ENCODE data around the gene ATF3. TPM values are rescaled to one million over a fixed set of nuclear protein-coding genes. Genes with fewer than 3 reads are reported as not detected.

ATF3 gene
- total RNA-seq, 2 experiments from 2014 or later, result 12.1 to 12.5 TPM

GRCh38 chr1:212587016-212587887, 21.3 kb upstream of the ATF3 start:
- H3K36me3 Mint-ChIP-seq (ENCODE audit: low read depth), result no peaks in the 10 kb centered on the region
- no peak overlapping the region for H3K27ac Mint-ChIP-seq
- peaks cover 47% of the 10 kb centered on the region for H3K27me3 Mint-ChIP-seq (ENCODE audit: low read depth)
- no peaks in the 10 kb centered on the region for H3K4me1 Mint-ChIP-seq (ENCODE audit: low read depth)
- CTCF ChIA-PET, result interaction anchor here (1.3 kb wide), 1 partner anchor 10 kb away, joined by 4 read pairs; no protein-coding TSS in a partner anchor
- ATAC-seq (no peak), DNase-seq (no peak)
- H3K4me3 Mint-ChIP-seq, result no peak overlapping the region
- no peaks in the 10 kb centered on the region for H3K9me3 Mint-ChIP-seq (ENCODE audit: insufficient read depth)
- POLR2A ChIA-PET, result no interaction called here

- H3K9me3 Mint-ChIP-seq (ENCODE audit: insufficient read depth), result no peaks in the 10 kb centered on the region
- DNase-seq, result no peak
- no peaks in the 10 kb centered on the region for H3K4me1 Mint-ChIP-seq (ENCODE audit: low read depth)
- ChIA-PET CTCF (interaction anchor here (1.5 to 1.8 kb wide), 2 partner anchors 77 to 111 kb away, joined by 6 read pairs; no protein-coding TSS in a partner anchor), POLR2A (interaction anchor here (1.8 kb wide), 1 partner anchor 20 kb away, joined by 7 read pairs; the partner anchor contains the start of gene ATF3)
- no peaks in the 10 kb centered on the region for H3K36me3 Mint-ChIP-seq (ENCODE audit: low read depth)
- H3K27ac Mint-ChIP-seq, result no peak overlapping the region
- peaks cover 51% of the 10 kb centered on the region for H3K27me3 Mint-ChIP-seq (ENCODE audit: low read depth)
- no peak for ATAC-seq
- H3K4me3 Mint-ChIP-seq, result no peak overlapping the region
Measured at GRCh38 chr1:212587888-212588510, 20.6 kb upstream of the ATF3 start.

- H3K4me3 Mint-ChIP-seq, result no peak overlapping the region
- DNase-seq, result no peak
- CTCF ChIA-PET, result interaction anchor here (0.6 to 1.8 kb wide), 2 partner anchors 76 to 127 kb away, joined by 3 to 6 read pairs; no protein-coding TSS in a partner anchor
- no peak for ATAC-seq
- POLR2A ChIA-PET, result interaction anchor here (0.7 to 1.8 kb wide), 2 partner anchors 19 to 112 kb away, joined by 3 to 7 read pairs; partner anchors contain the start of gene ATF3
- H3K27ac Mint-ChIP-seq, result no peak overlapping the region
- H3K36me3 Mint-ChIP-seq (ENCODE audit: low read depth), result no peaks in the 10 kb centered on the region
- peaks cover 51% of the 10 kb centered on the region for H3K27me3 Mint-ChIP-seq (ENCODE audit: low read depth)
- no peaks in the 10 kb centered on the region for H3K9me3 Mint-ChIP-seq (ENCODE audit: insufficient read depth)
- no peaks in the 10 kb centered on the region for H3K4me1 Mint-ChIP-seq (ENCODE audit: low read depth)
Measured at GRCh38 chr1:212589446-212589845, 19.1 kb upstream of the ATF3 start.

- DNase-seq (no peak), ATAC-seq (no peak)
- peaks cover 36% of the 10 kb centered on the region for H3K27me3 Mint-ChIP-seq (ENCODE audit: low read depth)
- peaks cover 4% of the 10 kb centered on the region for H3K36me3 Mint-ChIP-seq (ENCODE audit: low read depth)
- H3K9me3 Mint-ChIP-seq (ENCODE audit: insufficient read depth), result no peaks in the 10 kb centered on the region
- POLR2A ChIA-PET, result no interaction called here
- CTCF ChIA-PET, result no interaction called here
- H3K4me3 Mint-ChIP-seq, result no peak overlapping the region
- peaks cover 19% of the 10 kb centered on the region for H3K4me1 Mint-ChIP-seq (ENCODE audit: low read depth)
- no peak overlapping the region for H3K27ac Mint-ChIP-seq
Measured at GRCh38 chr1:212591922-212592321, 16.6 kb upstream of the ATF3 start.

GRCh38 chr1:212593821-212594251, 14.7 kb upstream of the ATF3 start:
- H3K36me3 Mint-ChIP-seq (ENCODE audit: low read depth), result peaks cover 5% of the 10 kb centered on the region
- H3K4me1 Mint-ChIP-seq (ENCODE audit: low read depth), result peaks cover 26% of the 10 kb centered on the region
- CTCF ChIA-PET, result no interaction called here
- no peak overlapping the region for H3K4me3 Mint-ChIP-seq
- DNase-seq (no peak), ATAC-seq (no peak)
- no peaks in the 10 kb centered on the region for H3K9me3 Mint-ChIP-seq (ENCODE audit: insufficient read depth)
- POLR2A ChIA-PET, result no interaction called here
- peaks cover 22% of the 10 kb centered on the region for H3K27me3 Mint-ChIP-seq (ENCODE audit: low read depth)
- no peak overlapping the region for H3K27ac Mint-ChIP-seq

- H3K4me1 Mint-ChIP-seq (ENCODE audit: low read depth), result peaks cover 26% of the 10 kb centered on the region
- ATAC-seq (no peak), DNase-seq (no peak)
- no peak overlapping the region for H3K27ac Mint-ChIP-seq
- H3K27me3 Mint-ChIP-seq (ENCODE audit: low read depth), result peaks cover 21% of the 10 kb centered on the region
- H3K9me3 Mint-ChIP-seq (ENCODE audit: insufficient read depth), result no peaks in the 10 kb centered on the region
- H3K4me3 Mint-ChIP-seq, result no peak overlapping the region
- ChIA-PET CTCF (interaction anchor here (1.0 to 1.1 kb wide), 2 partner anchors 15 to 27 kb away, joined by 3 to 4 read pairs; no protein-coding TSS in a partner anchor), POLR2A (interaction anchor here (0.8 kb wide), 1 partner anchor 14 kb away, joined by 5 read pairs; the partner anchor contains the start of gene ATF3)
- peaks cover 5% of the 10 kb centered on the region for H3K36me3 Mint-ChIP-seq (ENCODE audit: low read depth)
Measured at GRCh38 chr1:212594640-212595039, 13.9 kb upstream of the ATF3 start.

GRCh38 chr1:212595229-212595628, 13.3 kb upstream of the ATF3 start:
- DNase-seq (no peak), ATAC-seq (no peak)
- peaks cover 5% of the 10 kb centered on the region for H3K36me3 Mint-ChIP-seq (ENCODE audit: low read depth)
- ChIA-PET POLR2A (interaction anchor here (0.8 kb wide), 1 partner anchor 13 kb away, joined by 5 read pairs; the partner anchor contains the start of gene ATF3), CTCF (interaction anchor here (1.0 to 1.1 kb wide), 2 partner anchors 16 to 27 kb away, joined by 3 to 4 read pairs; no protein-coding TSS in a partner anchor)
- peak overlapping the region; percentile 96 for H3K27ac Mint-ChIP-seq
- peaks cover 25% of the 10 kb centered on the region for H3K27me3 Mint-ChIP-seq (ENCODE audit: low read depth)
- no peaks in the 10 kb centered on the region for H3K9me3 Mint-ChIP-seq (ENCODE audit: insufficient read depth)
- H3K4me3 Mint-ChIP-seq, result no peak overlapping the region
- peaks cover 26% of the 10 kb centered on the region for H3K4me1 Mint-ChIP-seq (ENCODE audit: low read depth)

- H3K9me3 Mint-ChIP-seq (ENCODE audit: insufficient read depth), result no peaks in the 10 kb centered on the region
- peaks cover 5% of the 10 kb centered on the region for H3K36me3 Mint-ChIP-seq (ENCODE audit: low read depth)
- H3K27ac Mint-ChIP-seq, result peak overlapping the region; percentile 96
- POLR2A ChIA-PET, result interaction anchor here (0.7 to 5.0 kb wide), 3 partner anchors 12 to 118 kb away, joined by 3 to 67 read pairs (median 5); partner anchors contain the start of gene ATF3
- H3K27me3 Mint-ChIP-seq (ENCODE audit: low read depth), result peaks cover 22% of the 10 kb centered on the region
- peaks cover 26% of the 10 kb centered on the region for H3K4me1 Mint-ChIP-seq (ENCODE audit: low read depth)
- DNase-seq (peak; percentile 72), ATAC-seq (peak; percentile 96)
- peak overlapping the region; percentile 78 for H3K4me3 Mint-ChIP-seq
- CTCF ChIA-PET, result interaction anchor here (0.9 to 2.2 kb wide), 11 partner anchors 9 to 140 kb away, joined by 3 to 18 read pairs (median 5); partner anchors contain the start of gene ATF3
Measured at GRCh38 chr1:212595787-212596714, 12.5 kb upstream of the ATF3 start.

- POLR2A ChIA-PET, result interaction anchor here (0.7 to 5.0 kb wide), 3 partner anchors 11 to 119 kb away, joined by 3 to 67 read pairs (median 5); partner anchors contain the start of gene ATF3
- Mint-ChIP-seq H3K9me3 (ENCODE audit: insufficient read depth) (no peaks in the 10 kb centered on the region), H3K27me3 (ENCODE audit: low read depth) (peaks cover 23% of the 10 kb centered on the region), H3K27ac (peak overlapping the region; percentile 96), H3K36me3 (ENCODE audit: low read depth) (peaks cover 5% of the 10 kb centered on the region), H3K4me1 (ENCODE audit: low read depth) (peaks cover 26% of the 10 kb centered on the region), H3K4me3 (peak overlapping the region; percentile 78)
- DNase-seq, result peak; percentile 18
- no peak for ATAC-seq
- CTCF ChIA-PET, result interaction anchor here (0.9 to 2.2 kb wide), 11 partner anchors 9 to 141 kb away, joined by 3 to 18 read pairs (median 5); partner anchors contain the start of gene ATF3
Measured at GRCh38 chr1:212596798-212597197, 11.8 kb upstream of the ATF3 start.

- Mint-ChIP-seq H3K4me3 (no peak overlapping the region), H3K36me3 (ENCODE audit: low read depth) (peaks cover 5% of the 10 kb centered on the region), H3K9me3 (ENCODE audit: insufficient read depth) (no peaks in the 10 kb centered on the region), H3K27me3 (ENCODE audit: low read depth) (peaks cover 24% of the 10 kb centered on the region), H3K4me1 (ENCODE audit: low read depth) (peaks cover 26% of the 10 kb centered on the region), H3K27ac (peak overlapping the region; percentile 65)
- DNase-seq (peak; percentile 19), ATAC-seq (no peak)
- CTCF ChIA-PET, result interaction anchor here (0.7 to 2.2 kb wide), 9 partner anchors 10 to 328 kb away, joined by 3 to 18 read pairs (median 5); partner anchors contain the start of gene ATF3
- POLR2A ChIA-PET, result interaction anchor here (1.2 to 5.0 kb wide), 2 partner anchors 11 to 194 kb away, joined by 3 to 67 read pairs; partner anchors contain the start of genes ATF3, NSL1 and TATDN3
Measured at GRCh38 chr1:212597487-212597886, 11.1 kb upstream of the ATF3 start.
